ENCODE results near the gene CCSAP. TPM values are rescaled to one million over a fixed set of nuclear protein-coding genes. Genes with fewer than 3 reads are reported as not detected.

Gene CCSAP
- total and polyA plus RNA-seq, 10 of the 15 experiments (the other 5 are each of a cell fraction or from before 2014, with no cell fraction given) = 0.75 to 3.4 (median 2.8) TPM

DNA sequence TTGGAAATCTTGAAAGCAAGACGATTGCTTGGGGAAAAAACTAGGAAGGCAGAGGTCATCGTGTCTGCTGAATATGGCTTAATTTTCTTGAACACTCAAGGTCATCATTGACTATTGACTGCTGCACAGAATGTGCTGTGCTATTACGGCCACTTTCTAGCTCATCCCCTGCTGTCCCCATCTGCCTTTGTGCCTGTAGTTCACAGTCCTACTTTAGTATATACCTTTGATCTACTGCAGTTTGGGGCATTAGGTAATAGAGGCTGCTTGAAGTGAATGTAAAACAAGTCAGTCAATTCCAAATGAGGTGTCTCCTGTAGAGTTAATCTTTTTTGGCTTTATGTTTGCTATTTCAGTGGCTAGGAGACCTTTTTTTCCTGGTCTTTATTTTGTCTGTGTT lies 63.6 kb downstream of the CCSAP start:
- SMC1A ChIA-PET (ENCODE audit: uncharacterized antibody, unreplicated experiment) = no interaction called here
- POLR2A ChIA-PET = no interaction called here
- Histone ChIP-seq H3K27me3 (replicated peaks in 1 of 2; ENCODE audit: control insufficient read depth in 2 of 2, insufficient read depth in 2 of 2, low read length in 1 of 2) (no peaks in the 10 kb centered on the region), H3K9ac (ENCODE audit: control insufficient read depth, insufficient read depth, low read length) (no peak overlapping the region), H2AFZ (ENCODE audit: control insufficient read depth, low read depth, low read length) (no peak overlapping the region), H3K36me3 (ENCODE audit: control insufficient read depth in 2 of 2, insufficient read depth in 2 of 2, low read length in 1 of 2) (no peaks in the 10 kb centered on the region), H3K4me1 (ENCODE audit: control insufficient read depth, insufficient read depth, low read length) (no peaks in the 10 kb centered on the region), H3K4me2 (ENCODE audit: control insufficient read depth, insufficient read depth) (no peak overlapping the region), H3K27ac (ENCODE audit: control insufficient read depth, insufficient read depth) (no peak overlapping the region), H3K79me2 (ENCODE audit: control insufficient read depth, insufficient read depth, low read length) (peaks cover 6% of the 10 kb centered on the region), H4K20me1 (ENCODE audit: control insufficient read depth, insufficient read depth) (0 out of 2 replicates have a peak, but pooled peaks cover 2% of the 10 kb centered on the region), H3K9me3 (replicated peaks; ENCODE audit: control insufficient read depth, insufficient read depth, low read length) (no peaks in the 10 kb centered on the region), H3K4me3 (no peak overlapping the region)
- FAIRE-seq (no peak), DNase-seq (ENCODE audit: low read depth, low spot score) (no peak), ATAC-seq (no peak)
- no TSS peak for BruUV-seq (replicated peaks)
- TF ChIP-seq CEBPB (IDR thresholded peaks at IDR 0.05; ENCODE audit: borderline replicate concordance in 1 of 2, low read depth in 2 of 2, low read length in 2 of 2) (no peak), USF1 (IDR thresholded peaks at IDR 0.05; ENCODE audit: borderline replicate concordance, extremely low read length, insufficient read depth, low read depth, low read length) (no peak), RAD51 (IDR thresholded peaks at IDR 0.05) (no peak), TCF7 (IDR thresholded peaks at IDR 0.05; ENCODE audit: borderline replicate concordance) (no peak), RELA (IDR thresholded peaks at IDR 0.05; ENCODE audit: borderline replicate concordance, partially characterized antibody) (no peak), CHD2 (IDR thresholded peaks at IDR 0.05; ENCODE audit: borderline replicate concordance, low read depth, low read length) (no peak), SP1 (IDR thresholded peaks at IDR 0.05; ENCODE audit: low read depth, low read length) (no peak)
- TF ChIP-seq, protein P1, sequence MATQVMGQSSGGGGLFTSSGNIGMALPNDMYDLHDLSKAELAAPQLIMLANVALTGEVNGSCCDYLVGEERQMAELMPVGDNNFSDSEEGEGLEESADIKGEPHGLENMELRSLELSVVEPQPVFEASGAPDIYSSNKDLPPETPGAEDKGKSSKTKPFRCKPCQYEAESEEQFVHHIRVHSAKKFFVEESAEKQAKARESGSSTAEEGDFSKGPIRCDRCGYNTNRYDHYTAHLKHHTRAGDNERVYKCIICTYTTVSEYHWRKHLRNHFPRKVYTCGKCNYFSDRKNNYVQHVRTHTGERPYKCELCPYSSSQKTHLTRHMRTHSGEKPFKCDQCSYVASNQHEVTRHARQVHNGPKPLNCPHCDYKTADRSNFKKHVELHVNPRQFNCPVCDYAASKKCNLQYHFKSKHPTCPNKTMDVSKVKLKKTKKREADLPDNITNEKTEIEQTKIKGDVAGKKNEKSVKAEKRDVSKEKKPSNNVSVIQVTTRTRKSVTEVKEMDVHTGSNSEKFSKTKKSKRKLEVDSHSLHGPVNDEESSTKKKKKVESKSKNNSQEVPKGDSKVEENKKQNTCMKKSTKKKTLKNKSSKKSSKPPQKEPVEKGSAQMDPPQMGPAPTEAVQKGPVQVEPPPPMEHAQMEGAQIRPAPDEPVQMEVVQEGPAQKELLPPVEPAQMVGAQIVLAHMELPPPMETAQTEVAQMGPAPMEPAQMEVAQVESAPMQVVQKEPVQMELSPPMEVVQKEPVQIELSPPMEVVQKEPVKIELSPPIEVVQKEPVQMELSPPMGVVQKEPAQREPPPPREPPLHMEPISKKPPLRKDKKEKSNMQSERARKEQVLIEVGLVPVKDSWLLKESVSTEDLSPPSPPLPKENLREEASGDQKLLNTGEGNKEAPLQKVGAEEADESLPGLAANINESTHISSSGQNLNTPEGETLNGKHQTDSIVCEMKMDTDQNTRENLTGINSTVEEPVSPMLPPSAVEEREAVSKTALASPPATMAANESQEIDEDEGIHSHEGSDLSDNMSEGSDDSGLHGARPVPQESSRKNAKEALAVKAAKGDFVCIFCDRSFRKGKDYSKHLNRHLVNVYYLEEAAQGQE (IDR thresholded peaks at IDR 0.05; ENCODE audit: low read depth, low read length) = no peak
- TF ChIP-seq, protein P2, sequence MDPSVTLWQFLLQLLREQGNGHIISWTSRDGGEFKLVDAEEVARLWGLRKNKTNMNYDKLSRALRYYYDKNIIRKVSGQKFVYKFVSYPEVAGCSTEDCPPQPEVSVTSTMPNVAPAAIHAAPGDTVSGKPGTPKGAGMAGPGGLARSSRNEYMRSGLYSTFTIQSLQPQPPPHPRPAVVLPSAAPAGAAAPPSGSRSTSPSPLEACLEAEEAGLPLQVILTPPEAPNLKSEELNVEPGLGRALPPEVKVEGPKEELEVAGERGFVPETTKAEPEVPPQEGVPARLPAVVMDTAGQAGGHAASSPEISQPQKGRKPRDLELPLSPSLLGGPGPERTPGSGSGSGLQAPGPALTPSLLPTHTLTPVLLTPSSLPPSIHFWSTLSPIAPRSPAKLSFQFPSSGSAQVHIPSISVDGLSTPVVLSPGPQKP (IDR thresholded peaks at IDR 0.05; ENCODE audit: low read depth, low read length) = no peak
- TF ChIP-seq, protein P3, sequence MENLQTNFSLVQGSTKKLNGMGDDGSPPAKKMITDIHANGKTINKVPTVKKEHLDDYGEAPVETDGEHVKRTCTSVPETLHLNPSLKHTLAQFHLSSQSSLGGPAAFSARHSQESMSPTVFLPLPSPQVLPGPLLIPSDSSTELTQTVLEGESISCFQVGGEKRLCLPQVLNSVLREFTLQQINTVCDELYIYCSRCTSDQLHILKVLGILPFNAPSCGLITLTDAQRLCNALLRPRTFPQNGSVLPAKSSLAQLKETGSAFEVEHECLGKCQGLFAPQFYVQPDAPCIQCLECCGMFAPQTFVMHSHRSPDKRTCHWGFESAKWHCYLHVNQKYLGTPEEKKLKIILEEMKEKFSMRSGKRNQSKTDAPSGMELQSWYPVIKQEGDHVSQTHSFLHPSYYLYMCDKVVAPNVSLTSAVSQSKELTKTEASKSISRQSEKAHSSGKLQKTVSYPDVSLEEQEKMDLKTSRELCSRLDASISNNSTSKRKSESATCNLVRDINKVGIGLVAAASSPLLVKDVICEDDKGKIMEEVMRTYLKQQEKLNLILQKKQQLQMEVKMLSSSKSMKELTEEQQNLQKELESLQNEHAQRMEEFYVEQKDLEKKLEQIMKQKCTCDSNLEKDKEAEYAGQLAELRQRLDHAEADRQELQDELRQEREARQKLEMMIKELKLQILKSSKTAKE (IDR thresholded peaks at IDR 0.05; ENCODE audit: low read depth, poor library complexity, severe bottlenecking) = no peak
- RAD21 ChIA-PET (ENCODE audit: unreplicated experiment) = no interaction called here
- intact Hi-C loops (cut with micrococcal nuclease; ENCODE audit: unreplicated experiment) (no loop called here), in situ Hi-C loops (cut with MboI) (no loop called here)
- WGBS (ENCODE audit: insufficient coverage, insufficient replicate concordance, low lambda C conversion rate, missing lambda C conversion rate) = 92% methylated on average over 3 of the region's 3 CpGs
- CTCF ChIA-PET = interaction anchor here (1.3 kb wide), 1 partner anchor 202 kb away, joined by 4 read pairs; no protein-coding TSS in a partner anchor

Measured in GM12878 (cell line).